Stimulated activated CD8-positive, alpha-beta memory T cell treated with anti-CD3 and anti-CD28 coated beads, Interleukin-15, amount 100 ng/mL, for 1 hour (primary cell): ENCODE data around the gene CYFIP1.

Experiments used
- DNase-seq: peaks from one replicate; pipeline ENCODE4 v3.0.0-alpha.2; 2020; ENCODE audit warnings: low read depth

Gene CYFIP1

DNA sequence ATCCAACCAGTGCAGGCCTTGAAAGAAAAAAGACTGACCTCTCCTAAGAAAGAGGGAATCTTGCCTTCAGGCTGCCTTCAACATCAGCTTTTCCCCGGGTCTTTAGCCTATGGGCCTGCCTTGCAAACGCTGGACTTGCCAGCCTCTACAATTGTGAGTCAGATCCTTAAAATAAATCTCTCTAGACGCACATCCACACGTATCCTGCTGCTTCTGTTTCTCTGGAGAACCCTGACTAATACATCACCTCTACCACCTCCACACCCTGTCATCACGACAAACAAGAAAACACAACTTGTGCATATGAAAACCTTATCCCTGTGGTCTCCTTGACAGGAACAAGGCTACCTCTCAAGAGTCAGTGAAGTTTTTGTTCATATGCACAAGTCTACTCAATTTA lies 11.8 kb downstream of the CYFIP1 start:
- DNase-seq, result no peak

GRCh38 chr15:22967084-22967770 lies 12.9 kb downstream of the CYFIP1 start:
- DNase-seq, result no peak

GRCh38 chr15:22966321-22967083 lies 13.7 kb downstream of the CYFIP1 start:
- DNase-seq, result no peak

DNA sequence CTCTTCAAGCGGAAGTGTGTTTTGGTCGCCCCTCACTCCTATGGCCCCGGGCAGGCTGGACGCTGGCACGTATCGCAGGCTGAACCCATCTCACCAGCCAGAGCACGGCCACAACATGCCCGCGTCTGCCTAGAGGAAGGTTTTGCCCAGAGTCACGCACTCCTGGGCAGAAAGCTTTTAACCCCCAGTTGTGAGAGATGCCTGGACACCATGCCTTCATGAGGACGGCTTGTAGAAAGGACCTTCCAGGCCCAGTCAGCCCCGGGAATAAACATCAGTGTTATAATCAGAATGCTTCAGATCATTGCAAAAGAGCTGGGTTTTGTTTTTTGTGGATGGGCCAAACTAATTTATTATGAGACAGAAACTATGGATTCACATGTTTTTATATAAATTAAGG lies 16.5 kb downstream of the CYFIP1 start:
- no peak for DNase-seq

DNA sequence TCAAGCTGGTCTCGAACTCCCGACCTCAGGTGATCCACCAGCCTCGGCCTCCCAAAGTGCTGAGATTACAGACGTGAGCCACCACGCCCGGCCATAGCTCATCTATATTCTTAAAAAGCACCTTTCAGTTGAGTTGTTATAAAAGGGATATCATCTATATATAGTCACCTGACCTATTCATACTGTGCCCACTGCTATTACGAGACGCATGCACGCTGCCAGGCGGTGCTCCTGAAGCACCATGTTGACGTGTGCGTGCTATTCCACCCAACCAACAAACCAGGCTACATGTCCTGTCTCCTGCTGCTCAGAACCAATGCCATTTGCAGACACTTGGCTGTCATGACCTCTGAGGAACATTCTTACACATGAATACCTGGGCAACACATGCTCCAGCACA lies 17.6 kb downstream of the CYFIP1 start:
- no peak for DNase-seq

DNA sequence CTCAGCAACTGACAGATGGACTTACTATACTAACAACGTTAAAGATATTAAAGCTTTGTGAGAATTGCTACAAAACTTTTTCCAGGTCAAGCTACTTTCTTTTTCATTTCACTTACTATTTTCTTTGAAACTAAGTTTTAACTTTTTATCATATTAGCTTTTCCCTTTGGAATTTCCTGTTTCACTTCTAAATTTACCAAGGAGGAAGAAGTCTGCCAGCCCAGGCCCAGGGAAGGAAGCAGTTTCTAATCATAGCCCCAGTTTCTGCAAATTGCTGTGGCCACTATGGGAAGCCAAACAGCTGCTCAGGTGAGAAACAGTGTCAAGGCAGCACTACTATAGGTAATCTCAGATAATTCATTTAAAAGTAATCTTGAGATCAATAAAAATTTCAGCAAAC lies 18.4 kb downstream of the CYFIP1 start:
- DNase-seq, result no peak

DNA sequence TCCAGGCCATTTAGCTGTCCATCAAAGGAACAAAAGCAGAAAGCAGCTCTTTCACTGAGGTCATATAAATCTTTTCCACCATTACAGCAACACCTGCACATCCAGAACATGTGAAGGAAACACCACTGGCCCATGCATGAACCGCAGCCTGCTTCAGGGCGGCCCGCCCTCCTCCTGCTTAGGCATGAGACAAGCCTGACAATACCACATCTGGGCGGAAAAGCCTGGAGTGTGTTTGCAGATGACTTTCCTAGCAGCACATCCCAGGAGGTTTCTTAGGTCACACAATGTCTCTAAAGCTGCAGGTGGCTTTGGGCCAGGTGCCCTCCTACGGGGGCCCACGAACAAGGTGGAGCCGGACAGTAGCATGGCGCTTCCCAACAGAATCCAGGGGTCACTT lies 19.6 kb downstream of the CYFIP1 start:
- no peak for DNase-seq

- no peak for DNase-seq
Measured at GRCh38 chr15:22960126-22960525, 20.0 kb downstream of the CYFIP1 start.

DNA sequence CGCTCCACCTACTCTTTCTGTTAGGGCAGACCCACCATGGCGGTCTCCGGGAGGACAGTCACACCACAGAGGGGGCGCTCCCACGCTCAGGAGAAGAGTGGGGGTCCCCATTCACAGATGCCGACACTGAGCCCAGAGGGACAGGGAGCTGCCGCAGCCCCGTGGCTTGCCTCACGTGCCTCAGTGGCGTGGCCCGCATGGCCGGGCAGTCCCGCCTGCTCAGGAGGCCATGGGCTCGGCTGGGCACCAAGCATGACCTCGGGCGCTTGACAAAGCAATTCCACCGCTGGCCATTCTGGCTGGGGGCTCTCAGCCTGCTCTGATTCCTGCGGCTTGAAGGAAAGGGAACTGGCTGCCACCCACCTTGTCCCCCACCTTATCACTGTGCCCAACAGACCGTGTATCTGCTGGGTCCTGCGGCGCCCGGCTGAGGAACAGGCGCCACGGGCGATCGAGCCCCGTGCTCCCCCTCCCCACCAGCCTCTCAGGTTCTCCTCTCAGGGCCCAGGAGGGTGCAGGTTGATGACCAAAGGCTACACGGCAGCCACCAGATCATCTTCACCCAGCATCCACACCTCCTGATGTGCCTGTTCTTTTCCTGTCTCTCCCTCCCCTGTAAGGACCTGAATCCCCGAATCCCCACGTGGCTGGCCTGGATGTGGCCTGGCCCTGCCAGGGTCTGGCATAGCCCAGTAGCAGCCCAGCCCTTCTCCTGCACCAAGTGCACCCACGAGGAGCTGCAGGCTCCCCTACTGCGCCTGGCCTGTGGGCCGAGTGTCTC lies 20.7 kb downstream of the CYFIP1 start:
- no peak for DNase-seq

- DNase-seq, result no peak
Measured at GRCh38 chr15:22958487-22959280, 21.5 kb downstream of the CYFIP1 start.

- no peak for DNase-seq
Measured at GRCh38 chr15:22956978-22957260, 23.2 kb downstream of the CYFIP1 start.

DNA sequence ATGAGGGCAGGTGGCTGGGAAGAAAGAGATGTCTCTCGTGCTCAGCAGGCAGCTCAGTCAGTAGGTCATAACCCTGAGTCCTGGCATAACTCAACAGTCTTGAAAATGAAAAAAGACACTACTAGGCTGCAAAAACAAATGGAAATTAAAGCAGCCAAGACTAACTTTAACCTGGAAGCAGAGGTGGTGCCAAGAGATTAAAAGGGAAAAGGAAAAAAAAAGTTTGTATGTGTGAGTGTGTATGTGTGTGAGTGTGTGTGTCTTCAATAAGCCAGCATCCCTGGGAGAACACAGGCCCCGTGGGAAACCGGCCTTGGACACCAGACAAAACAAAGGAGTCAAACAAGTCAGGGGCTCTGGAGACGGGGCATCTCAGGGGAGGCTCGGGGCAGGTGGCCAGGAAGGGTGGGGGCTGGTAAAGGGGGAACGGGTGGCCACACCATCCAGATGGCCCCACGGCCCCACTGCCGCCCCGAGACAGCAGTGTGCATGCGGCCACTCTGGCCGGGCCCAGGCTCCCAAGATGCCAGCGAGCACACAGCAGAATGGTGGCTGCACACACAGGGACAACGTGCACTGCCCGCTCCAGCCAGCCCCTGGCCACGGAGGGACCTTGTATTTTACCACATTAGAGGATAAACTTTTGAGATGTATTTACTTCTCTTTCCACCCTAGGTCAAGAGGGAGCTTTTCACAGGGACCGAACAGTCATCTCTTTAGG lies 23.8 kb downstream of the CYFIP1 start:
- no peak for DNase-seq

DNA sequence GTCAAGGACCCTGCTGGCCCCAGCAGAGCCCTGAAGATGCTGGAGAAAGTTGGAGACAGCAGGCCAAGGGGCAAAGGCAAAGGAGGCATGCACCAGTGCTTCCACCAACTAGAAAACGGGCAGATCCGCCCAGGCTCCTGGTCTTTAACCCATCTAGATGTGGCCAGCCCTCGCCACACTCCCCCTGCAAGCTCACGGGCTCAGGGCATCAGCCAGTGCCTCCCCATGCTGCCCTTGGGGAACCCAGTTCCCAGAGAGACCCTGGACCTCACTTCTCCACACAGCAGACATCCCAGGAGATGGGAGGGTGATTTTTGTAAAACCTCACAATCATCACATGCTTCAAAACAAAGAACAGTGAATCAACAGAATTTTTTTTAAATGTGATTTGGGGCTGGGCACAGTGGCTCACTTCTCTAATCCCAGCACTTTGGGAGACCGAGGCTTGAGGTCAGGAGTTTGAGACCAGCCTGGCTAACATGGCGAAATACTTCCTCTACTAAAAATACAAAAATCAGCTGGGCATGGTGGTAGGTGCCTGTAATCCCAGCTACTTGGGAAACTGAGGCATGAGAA lies 24.5 kb downstream of the CYFIP1 start:
- DNase-seq, result no peak

GRCh38 chr15:22954798-22955543 lies 25.2 kb downstream of the CYFIP1 start:
- no peak for DNase-seq

DNA sequence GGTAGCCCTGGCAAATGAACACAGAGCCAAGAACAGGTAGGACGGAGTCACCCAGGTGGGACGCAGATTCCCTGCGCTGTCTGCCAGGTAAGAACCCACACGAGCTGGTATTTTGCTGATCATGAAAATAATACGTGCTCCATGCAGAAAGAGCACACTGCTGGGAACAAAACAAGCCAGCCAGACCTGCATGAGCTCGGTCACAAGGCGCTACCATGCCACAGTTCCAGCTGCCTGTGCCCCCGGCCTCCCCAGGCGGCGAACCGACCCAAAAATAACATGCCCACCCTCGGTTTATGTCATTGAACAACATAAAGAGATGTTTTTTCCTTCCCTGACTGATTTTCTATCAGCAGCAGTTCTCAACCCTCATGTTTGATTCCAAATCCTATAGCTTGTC lies 25.8 kb downstream of the CYFIP1 start:
- DNase-seq, result no peak

- no peak for DNase-seq
Measured at GRCh38 chr15:22952796-22953579, 27.2 kb downstream of the CYFIP1 start.

DNA sequence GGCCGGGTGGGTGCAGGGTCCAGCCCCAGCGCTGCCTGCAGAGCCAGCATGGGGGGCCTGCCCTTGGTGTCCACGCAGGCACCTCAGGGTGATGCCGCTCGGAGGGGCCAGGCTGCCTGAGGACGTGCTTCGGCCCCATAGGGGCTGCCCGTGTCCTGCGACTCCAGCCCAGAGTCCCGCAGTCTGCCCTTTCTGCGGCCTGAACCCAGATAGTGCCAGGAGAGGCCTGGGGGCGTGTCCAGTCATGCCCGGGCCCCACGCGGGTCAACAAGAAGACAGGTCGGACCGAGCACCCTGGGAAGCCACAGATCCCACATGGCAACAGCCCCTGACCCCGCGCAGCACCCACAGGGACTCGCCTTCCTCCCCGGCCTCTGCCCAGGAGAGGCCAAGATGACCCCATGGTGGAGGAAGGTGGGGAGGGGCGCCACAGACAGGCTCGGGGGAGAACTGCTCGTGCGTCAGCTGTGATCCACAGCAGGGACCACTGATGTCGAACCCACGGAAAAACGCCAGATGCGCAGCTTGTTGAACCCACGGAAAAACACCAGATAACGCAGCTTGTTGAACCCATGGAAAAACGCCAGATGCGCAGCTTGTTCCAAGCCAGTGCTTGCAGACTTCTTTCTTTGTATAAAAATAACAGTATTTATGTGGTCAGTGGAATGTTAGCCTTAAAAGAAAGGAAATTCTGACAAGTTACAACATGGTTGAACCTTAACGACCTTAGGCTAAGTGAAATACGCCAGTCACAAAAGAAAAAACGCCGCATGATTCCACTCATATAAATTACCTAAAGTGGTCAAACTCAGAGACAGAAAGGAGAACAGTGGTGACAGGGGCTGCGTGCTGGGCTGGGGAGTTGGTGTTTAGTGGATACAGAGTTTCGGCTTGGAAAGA lies 28.5 kb downstream of the CYFIP1 start:
- DNase-seq, result no peak

DNA sequence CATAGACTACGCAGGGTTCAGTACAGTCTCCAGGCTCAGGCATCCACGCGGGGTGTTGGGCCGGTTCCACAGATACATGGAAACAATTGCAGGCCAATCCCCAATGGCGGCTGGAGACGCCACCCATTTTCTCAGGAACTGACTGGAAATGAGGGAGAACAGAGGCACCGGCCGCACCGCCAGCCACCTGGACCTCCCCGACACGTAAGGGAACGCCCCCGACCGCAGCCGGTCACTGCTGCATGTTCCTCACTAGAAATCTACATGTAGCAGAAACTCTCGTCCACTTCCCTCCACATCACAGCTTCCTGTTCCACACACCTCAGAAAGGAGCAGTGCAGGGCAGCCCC lies 29.2 kb downstream of the CYFIP1 start:
- no peak for DNase-seq
